ENCODE measurements around the gene PTPRJ.
"Not testable (repeated sequence)": the region's sequence is repeated elsewhere in the genome, so short reads cannot be mapped to it uniquely, and the experiment has no call there.

PTPRJ gene

GRCh38 chr11:48170241-48171233 is 190.2 kb downstream of the PTPRJ start:
- no peak overlapping the region for H3K4me3 ChIP-seq (ENCODE audit: low read length)
- H3K36me3 ChIP-seq (ENCODE audit: control insufficient read depth, insufficient read depth, low read length) = no peaks in the 10 kb centered on the region
- H3K9ac ChIP-seq (ENCODE audit: low read length) = no peak overlapping the region
- H3K27ac ChIP-seq (ENCODE audit: low read depth, low read length) = no peak overlapping the region
- H3K27me3 ChIP-seq (ENCODE audit: control insufficient read depth, insufficient read depth, low read length) = no peaks in the 10 kb centered on the region
- H3K4me1 ChIP-seq (ENCODE audit: control insufficient read depth, insufficient read depth, low read length) = peaks cover 2% of the 10 kb centered on the region

DNA sequence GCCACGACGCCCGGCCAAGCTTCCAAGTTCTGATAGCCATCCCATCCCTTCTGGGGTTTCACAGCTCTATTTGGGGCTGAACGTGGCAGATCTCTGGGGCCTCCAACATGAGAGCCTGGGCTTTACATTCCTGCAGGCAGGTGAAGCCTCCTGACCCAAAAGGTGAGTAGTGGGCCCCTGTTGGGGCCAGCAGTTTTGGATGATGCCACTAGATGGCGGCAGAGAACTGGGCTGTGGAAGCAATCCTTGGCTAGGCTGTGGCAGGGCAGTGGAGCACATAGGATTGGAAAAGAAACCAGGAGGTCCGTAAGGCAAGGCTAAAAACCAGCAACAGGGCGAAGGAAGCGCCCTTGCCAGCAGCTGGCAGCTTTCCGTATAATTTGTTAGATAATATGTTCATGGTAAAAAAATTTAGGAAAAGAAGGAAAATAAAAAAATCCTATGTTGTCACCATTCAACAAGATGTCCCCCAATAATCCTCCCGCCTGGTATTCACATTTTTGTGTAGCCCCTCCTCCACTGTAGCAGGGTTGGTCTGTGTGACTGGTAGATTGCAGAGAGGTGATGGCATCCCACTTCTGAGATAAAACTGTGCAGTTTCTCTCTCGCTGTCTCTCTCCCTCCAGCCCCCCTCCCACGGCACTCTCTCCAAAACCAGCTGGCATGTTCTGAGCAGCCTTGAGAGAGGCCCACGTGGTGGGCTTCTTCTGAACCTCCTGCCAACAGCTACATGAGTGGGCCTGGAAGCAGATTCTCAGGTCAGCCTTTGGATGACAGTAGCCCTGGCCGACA is 192.7 kb downstream of the PTPRJ start:
- H3K27me3 ChIP-seq (ENCODE audit: control insufficient read depth, insufficient read depth, low read length) = peaks cover 3% of the 10 kb centered on the region
- no peak overlapping the region for H3K9ac ChIP-seq (ENCODE audit: low read length)
- H3K4me3 ChIP-seq (ENCODE audit: low read length) = no peak overlapping the region
- H3K36me3 ChIP-seq (ENCODE audit: control insufficient read depth, insufficient read depth, low read length) = no peaks in the 10 kb centered on the region
- no peak overlapping the region for H3K27ac ChIP-seq (ENCODE audit: low read depth, low read length)
- peaks cover 2% of the 10 kb centered on the region for H3K4me1 ChIP-seq (ENCODE audit: control insufficient read depth, insufficient read depth, low read length)

- H3K4me3 ChIP-seq (ENCODE audit: low read length) = no peak overlapping the region
- H3K36me3 ChIP-seq (ENCODE audit: control insufficient read depth, insufficient read depth, low read length) = no peaks in the 10 kb centered on the region
- H3K9ac ChIP-seq (ENCODE audit: low read length) = no peak overlapping the region
- no peaks in the 10 kb centered on the region for H3K4me1 ChIP-seq (ENCODE audit: control insufficient read depth, insufficient read depth, low read length)
- H3K27me3 ChIP-seq (ENCODE audit: control insufficient read depth, insufficient read depth, low read length) = peaks cover 3% of the 10 kb centered on the region
- no peak overlapping the region for H3K27ac ChIP-seq (ENCODE audit: low read depth, low read length)
Observed at GRCh38 chr11:48177661-48178060, 197.3 kb downstream of the PTPRJ start.

DNA sequence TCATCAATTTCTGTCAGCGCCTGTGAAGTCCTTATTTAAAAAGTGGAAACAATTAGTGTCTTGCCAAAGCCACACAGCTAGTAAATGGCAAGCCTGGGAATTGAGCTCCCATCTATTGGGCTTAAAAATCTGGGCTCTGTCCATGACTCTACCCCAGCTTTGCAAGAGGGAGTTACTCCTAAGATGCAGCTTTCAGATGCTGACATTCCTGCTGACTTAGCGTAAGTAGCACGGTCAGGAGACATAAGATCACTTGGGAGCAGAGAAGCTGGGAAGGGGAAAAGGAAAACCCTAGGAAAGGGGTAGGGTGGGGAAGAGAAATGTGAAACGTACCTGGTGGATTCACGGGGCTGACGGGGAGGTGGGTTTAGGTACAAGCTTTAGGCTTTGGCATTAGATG is 200.3 kb downstream of the PTPRJ start:
- no peak overlapping the region for H3K4me3 ChIP-seq (ENCODE audit: low read length)
- no peaks in the 10 kb centered on the region for H3K36me3 ChIP-seq (ENCODE audit: control insufficient read depth, insufficient read depth, low read length)
- H3K27ac ChIP-seq (ENCODE audit: low read depth, low read length) = no peak overlapping the region
- no peak overlapping the region for H3K9ac ChIP-seq (ENCODE audit: low read length)
- H3K27me3 ChIP-seq (ENCODE audit: control insufficient read depth, insufficient read depth, low read length) = peaks cover 3% of the 10 kb centered on the region
- H3K4me1 ChIP-seq (ENCODE audit: control insufficient read depth, insufficient read depth, low read length) = no peaks in the 10 kb centered on the region

DNA sequence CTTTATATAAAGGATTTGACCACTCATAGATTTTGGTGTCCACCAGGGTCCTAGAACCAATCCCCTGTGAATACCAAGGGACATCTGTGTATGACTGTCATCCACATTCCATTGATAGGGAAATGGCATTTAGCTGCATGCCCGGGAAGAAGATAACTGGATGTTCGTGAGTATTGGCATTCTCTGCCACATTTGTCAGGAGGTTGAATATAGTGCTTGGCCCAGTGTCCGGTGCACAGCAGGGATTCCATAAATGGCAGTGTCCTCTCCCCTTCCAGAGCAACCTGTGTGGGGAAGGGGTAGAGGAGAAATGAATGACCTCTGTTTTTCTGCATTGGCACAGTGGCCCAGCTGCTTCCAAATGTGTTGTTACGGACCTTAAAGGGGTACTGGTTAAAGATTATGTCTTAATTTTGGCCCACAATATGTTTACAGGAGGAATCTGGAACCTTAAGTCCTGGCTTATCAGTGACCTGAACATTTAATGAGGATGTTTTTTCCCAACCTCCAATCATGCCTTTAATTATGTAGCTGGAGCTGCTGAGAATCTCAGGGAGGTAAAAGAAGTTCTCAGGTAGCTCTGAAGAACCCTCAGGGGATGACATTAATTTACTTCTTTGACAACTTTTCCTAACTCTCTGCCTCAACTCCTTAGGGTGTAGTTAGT is 202.6 kb downstream of the PTPRJ start:
- no peak overlapping the region for H3K9ac ChIP-seq (ENCODE audit: low read length)
- H3K27me3 ChIP-seq (ENCODE audit: control insufficient read depth, insufficient read depth, low read length) = no peaks in the 10 kb centered on the region
- H3K4me1 ChIP-seq (ENCODE audit: control insufficient read depth, insufficient read depth, low read length) = no peaks in the 10 kb centered on the region
- no peak overlapping the region for H3K27ac ChIP-seq (ENCODE audit: low read depth, low read length)
- no peaks in the 10 kb centered on the region for H3K36me3 ChIP-seq (ENCODE audit: control insufficient read depth, insufficient read depth, low read length)
- H3K4me3 ChIP-seq (ENCODE audit: low read length) = no peak overlapping the region

DNA sequence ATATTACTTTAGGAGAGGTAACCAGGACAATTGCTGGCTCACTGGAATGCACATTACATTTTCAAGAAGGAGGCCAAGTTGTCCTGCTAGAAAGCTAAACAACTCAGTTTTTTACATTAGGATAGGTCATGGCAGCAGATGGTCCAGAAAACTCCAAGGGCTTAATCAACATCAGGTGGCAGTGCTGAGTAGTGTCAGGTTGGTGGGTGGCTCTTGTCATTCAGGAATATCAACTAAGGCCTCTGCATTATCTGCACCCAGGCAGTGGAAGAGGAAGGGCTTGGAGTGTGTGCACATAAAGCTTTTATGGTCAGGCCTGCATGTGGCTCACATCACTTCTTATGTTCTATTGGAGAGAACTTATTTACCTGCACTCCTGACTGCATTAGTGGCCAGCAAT is 204.1 kb downstream of the PTPRJ start:
- Histone ChIP-seq H3K4me1 (ENCODE audit: control insufficient read depth, insufficient read depth, low read length) (no peaks in the 10 kb centered on the region), H3K4me3 (ENCODE audit: low read length) (no peak overlapping the region), H3K9ac (ENCODE audit: low read length) (no peak overlapping the region), H3K36me3 (ENCODE audit: control insufficient read depth, insufficient read depth, low read length) (no peaks in the 10 kb centered on the region), H3K27ac (ENCODE audit: low read depth, low read length) (no peak overlapping the region), H3K27me3 (ENCODE audit: control insufficient read depth, insufficient read depth, low read length) (no peaks in the 10 kb centered on the region)

- not testable (repeated sequence) for H3K4me3 ChIP-seq (ENCODE audit: low read length); H3K9ac ChIP-seq (ENCODE audit: low read length); H3K27me3 ChIP-seq (ENCODE audit: control insufficient read depth, insufficient read depth, low read length); H3K36me3 ChIP-seq (ENCODE audit: control insufficient read depth, insufficient read depth, low read length); H3K4me1 ChIP-seq (ENCODE audit: control insufficient read depth, insufficient read depth, low read length); H3K27ac ChIP-seq (ENCODE audit: low read depth, low read length)
Observed at GRCh38 chr11:48190906-48191654, 210.7 kb downstream of the PTPRJ start.

DNA sequence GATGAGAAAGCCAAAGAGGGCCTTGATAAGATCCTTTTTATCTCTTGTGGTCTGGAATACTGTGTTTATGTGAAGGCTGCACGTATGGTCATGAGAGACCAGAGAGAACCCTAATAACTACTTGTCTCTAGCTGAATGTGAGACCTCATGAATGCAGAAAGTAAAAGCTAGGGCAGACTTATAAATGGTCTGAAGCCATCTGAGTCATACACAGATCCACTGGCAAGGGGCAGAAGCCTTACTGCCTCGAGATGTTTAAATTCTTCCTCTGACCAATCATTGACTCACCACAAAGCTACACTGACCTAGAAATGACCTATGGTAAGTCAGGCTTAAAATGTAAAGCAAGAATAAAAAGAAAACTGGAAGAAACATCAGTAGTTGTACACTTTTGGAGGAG is 213.5 kb downstream of the PTPRJ start:
- no peaks in the 10 kb centered on the region for H3K36me3 ChIP-seq (ENCODE audit: control insufficient read depth, insufficient read depth, low read length)
- no peak overlapping the region for H3K9ac ChIP-seq (ENCODE audit: low read length)
- H3K27me3 ChIP-seq (ENCODE audit: control insufficient read depth, insufficient read depth, low read length) = no peaks in the 10 kb centered on the region
- no peak overlapping the region for H3K4me3 ChIP-seq (ENCODE audit: low read length)
- no peak overlapping the region for H3K27ac ChIP-seq (ENCODE audit: low read depth, low read length)
- H3K4me1 ChIP-seq (ENCODE audit: control insufficient read depth, insufficient read depth, low read length) = no peaks in the 10 kb centered on the region

- Histone ChIP-seq H3K27me3 (ENCODE audit: control insufficient read depth, insufficient read depth, low read length) (no peaks in the 10 kb centered on the region), H3K9ac (ENCODE audit: low read length) (no peak overlapping the region), H3K4me1 (ENCODE audit: control insufficient read depth, insufficient read depth, low read length) (no peaks in the 10 kb centered on the region), H3K4me3 (ENCODE audit: low read length) (no peak overlapping the region), H3K36me3 (ENCODE audit: control insufficient read depth, insufficient read depth, low read length) (no peaks in the 10 kb centered on the region), H3K27ac (ENCODE audit: low read depth, low read length) (no peak overlapping the region)
Observed at GRCh38 chr11:48207881-48208280, 227.5 kb downstream of the PTPRJ start.

DNA sequence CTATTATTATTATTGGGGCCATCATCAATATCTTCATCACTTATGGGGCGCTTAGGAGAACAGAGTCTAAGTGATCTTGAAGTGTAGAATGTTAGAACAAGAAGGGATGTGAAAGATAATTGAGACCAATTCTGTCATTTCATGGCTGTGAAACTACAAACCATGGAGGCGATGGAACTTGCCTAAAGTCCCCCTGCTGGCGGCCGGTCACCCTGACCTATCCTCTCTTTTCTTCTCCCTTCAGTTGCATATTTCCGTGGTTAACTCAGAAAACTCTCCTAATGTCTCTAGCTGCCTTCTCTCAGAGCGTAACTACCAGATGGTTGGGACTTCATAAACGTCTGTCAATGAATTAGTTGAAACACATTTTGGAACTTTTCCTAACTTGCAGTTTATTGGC is 229.7 kb downstream of the PTPRJ start:
- H3K36me3 ChIP-seq (ENCODE audit: control insufficient read depth, insufficient read depth, low read length) = no peaks in the 10 kb centered on the region
- no peak overlapping the region for H3K27ac ChIP-seq (ENCODE audit: low read depth, low read length)
- no peaks in the 10 kb centered on the region for H3K27me3 ChIP-seq (ENCODE audit: control insufficient read depth, insufficient read depth, low read length)
- H3K9ac ChIP-seq (ENCODE audit: low read length) = no peak overlapping the region
- H3K4me3 ChIP-seq (ENCODE audit: low read length) = no peak overlapping the region
- H3K4me1 ChIP-seq (ENCODE audit: control insufficient read depth, insufficient read depth, low read length) = no peaks in the 10 kb centered on the region

GRCh38 chr11:48216510-48216909 is 236.2 kb downstream of the PTPRJ start, which contains the start of gene OR4B1:
OR4B1 (plus strand) TSS chr11:48216810; CDS start chr11:48216810, 0 bp downstream.
- Histone ChIP-seq H3K27me3 (ENCODE audit: control insufficient read depth, insufficient read depth, low read length) (no peaks in the 10 kb centered on the region), H3K27ac (ENCODE audit: low read depth, low read length) (no peak within 1 kb of the TSS), H3K4me3 (ENCODE audit: low read length) (no peak within 1 kb of the TSS), H3K9ac (ENCODE audit: low read length) (no peak within 1 kb of the TSS), H3K4me1 (ENCODE audit: control insufficient read depth, insufficient read depth, low read length) (no peaks in the 10 kb centered on the region), H3K36me3 (ENCODE audit: control insufficient read depth, insufficient read depth, low read length) (no peaks in the 10 kb centered on the region)
